WTC11 (cell line): ENCODE measurements around the gene CLEC3B. TPM values are rescaled to one million over a fixed set of nuclear protein-coding genes. Genes with fewer than 3 reads are reported as not detected.

ENCODE experiments used
- ATAC-seq: fragments of 200-7000 bp; cut with Tn5 transposase; 2 replicates; pipeline ENCODE4 v1.10.0; 2021; ENCODE audit warnings: mild to moderate bottlenecking, moderate library complexity
- CTCF ChIA-PET: fragments of 300-600 bp; sonication (Branson Sonifier 250); formaldehyde crosslinking; loops from one replicate; lab custom pipeline; 2021; ENCODE audit warnings: antibody characterized with exemption; lab: Charles Lee
- POLR2A ChIA-PET: fragments of 350-600 bp; sonication (Branson Sonifier 250); formaldehyde crosslinking; loops from one replicate; lab custom pipeline; 2021; ENCODE audit warnings: antibody characterized with exemption; lab: Charles Lee
- DNase-seq: peaks from one replicate; pipeline ENCODE4 v3.0.0; 2021; ENCODE audit warnings: low spot score
- H3K27ac Mint-ChIP-seq: 2 replicates; pipeline ENCODE4 v1.8.0; 2021; ENCODE audit warnings: mixed read lengths
- H3K27me3 Mint-ChIP-seq: 2 replicates; pipeline ENCODE4 v1.8.0; 2021; ENCODE audit warnings: low read depth, mild to moderate bottlenecking, moderate library complexity, mixed read lengths
- H3K36me3 Mint-ChIP-seq: 2 replicates; pipeline ENCODE4 v1.8.0; 2021; ENCODE audit warnings: mixed read lengths
- H3K4me1 Mint-ChIP-seq: 2 replicates; pipeline ENCODE4 v1.8.0; 2022; ENCODE audit warnings: mixed read lengths
- H3K4me3 Mint-ChIP-seq: 2 replicates; pipeline ENCODE4 v1.8.0; 2021; ENCODE audit warnings: mild to moderate bottlenecking, moderate library complexity, mixed read lengths
- H3K9me3 Mint-ChIP-seq: 2 replicates; pipeline ENCODE4 v1.8.0; 2021; ENCODE audit warnings: mixed read lengths
- CBFB ChIP-seq: sonication (generic); formaldehyde crosslinking; IDR thresholded peaks from 2 replicates; pipeline ENCODE4 v1.8.1; 2022; ENCODE audit warnings: mild to moderate bottlenecking, low read depth, missing genetic modification reagents
- EMX1 ChIP-seq: fragments of 250-450 bp; sonication (Bioruptor Pico); IDR thresholded peaks from 2 replicates; pipeline ENCODE4 v1.8.0; 2021; ENCODE audit warnings: mild to moderate bottlenecking
- FOXK1 ChIP-seq: sonication (generic); formaldehyde crosslinking; IDR thresholded peaks from 2 replicates; pipeline ENCODE4 v1.8.0; 2022; ENCODE audit warnings: mild to moderate bottlenecking, moderate library complexity, missing genetic modification reagents
- JUN ChIP-seq: sonication (generic); formaldehyde crosslinking; IDR thresholded peaks from 2 replicates; pipeline ENCODE4 v1.8.0; 2023; ENCODE audit warnings: mild to moderate bottlenecking, missing genetic modification reagents
- MXD4 ChIP-seq: fragments of 250-450 bp; sonication (Bioruptor Pico); IDR thresholded peaks from 2 replicates; pipeline ENCODE4 v1.8.0; 2021; ENCODE audit warnings: mild to moderate bottlenecking, moderate library complexity, borderline replicate concordance
- NR3C1 ChIP-seq: sonication (generic); formaldehyde crosslinking; conservative IDR thresholded peaks from 2 replicates; pipeline ENCODE4 v1.8.1; 2023; ENCODE audit warnings: low read depth, mild to moderate bottlenecking, missing genetic modification reagents
- RORB ChIP-seq: fragments of 250-450 bp; sonication (Bioruptor Pico); IDR thresholded peaks from 2 replicates; pipeline ENCODE4 v1.9.0; 2021; ENCODE audit warnings: mild to moderate bottlenecking
- SMAD4 ChIP-seq: sonication (generic); formaldehyde crosslinking; IDR thresholded peaks from 2 replicates; pipeline ENCODE4 v1.8.0; 2022; ENCODE audit warnings: mild to moderate bottlenecking, missing genetic modification reagents
- TEAD1 ChIP-seq: sonication (generic); formaldehyde crosslinking; IDR thresholded peaks from 2 replicates; pipeline ENCODE4 v1.8.0; 2022; ENCODE audit warnings: mild to moderate bottlenecking, missing genetic modification reagents
- total RNA-seq: library from RNA; stranded (reverse); gene quantifications from 3 replicates; pipeline ENCODE4 v1.2.3, GENCODE V29; 2021
- TF ChIP-seq, protein P1 (sequence below): fragments of 200-600 bp; IDR thresholded peaks from 2 replicates; pipeline ENCODE4 v1.8.0; 2022; ENCODE audit warnings: antibody characterized with exemption
- TF ChIP-seq, protein P2 (sequence below): sonication (generic); formaldehyde crosslinking; IDR thresholded peaks from 2 replicates; pipeline ENCODE4 v1.8.1; 2022; ENCODE audit warnings: low read depth, mild to moderate bottlenecking, moderate library complexity, missing genetic modification reagents, borderline replicate concordance
- TF ChIP-seq, protein P3 (sequence below): sonication (generic); formaldehyde crosslinking; IDR thresholded peaks from 2 replicates; pipeline ENCODE4 v1.8.1; 2022; ENCODE audit warnings: mild to moderate bottlenecking, missing genetic modification reagents, moderate library complexity, borderline replicate concordance
- TF ChIP-seq, protein P4 (sequence below): sonication (generic); formaldehyde crosslinking; IDR thresholded peaks from 2 replicates; pipeline ENCODE4 v1.8.1; 2022; ENCODE audit warnings: missing genetic modification reagents, borderline replicate concordance
- TF ChIP-seq, protein P5 (sequence below): sonication (generic); formaldehyde crosslinking; IDR thresholded peaks from 2 replicates; pipeline ENCODE4 v1.8.0; 2022; ENCODE audit warnings: mild to moderate bottlenecking, missing genetic modification reagents
- TF ChIP-seq, protein P6 (sequence below): sonication (generic); formaldehyde crosslinking; IDR thresholded peaks from 2 replicates; pipeline ENCODE4 v1.8.1; 2023; ENCODE audit warnings: mild to moderate bottlenecking, missing genetic modification reagents
- TF ChIP-seq, protein P7 (sequence below): sonication (generic); formaldehyde crosslinking; IDR thresholded peaks from 2 replicates; pipeline ENCODE4 v1.8.1; 2023; ENCODE audit warnings: mild to moderate bottlenecking, moderate library complexity, missing genetic modification reagents
- TF ChIP-seq, protein P8 (sequence below): fragments of 250-450 bp; sonication (Bioruptor Pico); IDR thresholded peaks from 2 replicates; pipeline ENCODE4 v2.1.2; 2022; ENCODE audit warnings: mild to moderate bottlenecking, moderate library complexity

The CLEC3B gene
- total RNA-seq, 1 experiment from 2014 or later = 0.81 TPM

DNA sequence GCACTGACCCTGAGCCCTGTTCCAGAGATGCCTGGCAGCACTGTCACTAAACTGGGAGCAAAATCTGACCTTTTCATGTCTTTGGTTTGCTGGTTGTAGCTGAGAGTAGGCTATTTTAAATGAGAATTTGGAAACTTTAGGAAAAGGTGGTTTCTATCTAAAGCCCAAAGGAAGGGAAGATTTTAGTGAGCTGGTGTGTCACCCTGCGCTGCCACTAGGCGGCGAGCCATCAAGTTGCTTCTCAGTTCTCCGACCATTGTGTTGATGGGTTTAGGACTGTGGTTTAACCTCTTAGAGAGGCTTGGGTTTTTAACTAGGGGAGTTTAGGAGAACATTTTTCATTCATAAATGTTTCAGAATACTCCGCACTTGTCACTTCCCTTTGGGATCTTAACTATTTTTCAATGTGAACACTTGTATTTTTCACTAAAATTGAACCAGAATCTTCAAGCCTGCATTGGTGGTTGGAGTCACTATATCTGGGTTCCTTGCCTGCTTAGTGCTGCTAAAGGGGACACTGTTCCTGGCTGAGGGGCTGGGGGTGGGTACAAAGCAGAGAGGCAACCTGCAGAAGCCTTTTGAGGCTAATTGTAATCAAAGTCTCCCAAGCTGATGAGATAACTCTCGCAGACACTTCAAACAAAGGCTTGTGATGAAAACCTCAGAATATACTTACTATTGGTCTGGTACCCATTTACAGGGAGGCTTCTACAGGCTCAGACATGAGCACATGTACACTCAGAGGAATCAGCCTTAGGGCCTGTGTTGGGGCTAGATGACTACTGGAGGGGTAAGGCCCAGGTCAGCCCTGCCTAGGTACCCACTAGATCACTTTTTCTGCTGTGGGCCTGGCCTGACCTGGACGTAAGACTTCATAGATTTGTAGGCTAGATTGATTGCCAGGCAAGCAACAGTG, 33.3 kb upstream of the CLEC3B start:
- ChIA-PET CTCF (interaction anchor here (0.8 to 1.9 kb wide), 16 partner anchors 9 to 97 kb away, joined by 3 to 26 read pairs (median 4); partner anchors contain the start of genes EXOSC7 and ZDHHC3), POLR2A (no interaction called here)
- H3K27ac Mint-ChIP-seq = peak overlapping the region; percentile 79
- ATAC-seq (peak; percentile 72), DNase-seq (peak; percentile 59)
- TF ChIP-seq, protein P1, sequence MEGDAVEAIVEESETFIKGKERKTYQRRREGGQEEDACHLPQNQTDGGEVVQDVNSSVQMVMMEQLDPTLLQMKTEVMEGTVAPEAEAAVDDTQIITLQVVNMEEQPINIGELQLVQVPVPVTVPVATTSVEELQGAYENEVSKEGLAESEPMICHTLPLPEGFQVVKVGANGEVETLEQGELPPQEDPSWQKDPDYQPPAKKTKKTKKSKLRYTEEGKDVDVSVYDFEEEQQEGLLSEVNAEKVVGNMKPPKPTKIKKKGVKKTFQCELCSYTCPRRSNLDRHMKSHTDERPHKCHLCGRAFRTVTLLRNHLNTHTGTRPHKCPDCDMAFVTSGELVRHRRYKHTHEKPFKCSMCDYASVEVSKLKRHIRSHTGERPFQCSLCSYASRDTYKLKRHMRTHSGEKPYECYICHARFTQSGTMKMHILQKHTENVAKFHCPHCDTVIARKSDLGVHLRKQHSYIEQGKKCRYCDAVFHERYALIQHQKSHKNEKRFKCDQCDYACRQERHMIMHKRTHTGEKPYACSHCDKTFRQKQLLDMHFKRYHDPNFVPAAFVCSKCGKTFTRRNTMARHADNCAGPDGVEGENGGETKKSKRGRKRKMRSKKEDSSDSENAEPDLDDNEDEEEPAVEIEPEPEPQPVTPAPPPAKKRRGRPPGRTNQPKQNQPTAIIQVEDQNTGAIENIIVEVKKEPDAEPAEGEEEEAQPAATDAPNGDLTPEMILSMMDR = peak; percentile 93
- TF ChIP-seq, protein P2, sequence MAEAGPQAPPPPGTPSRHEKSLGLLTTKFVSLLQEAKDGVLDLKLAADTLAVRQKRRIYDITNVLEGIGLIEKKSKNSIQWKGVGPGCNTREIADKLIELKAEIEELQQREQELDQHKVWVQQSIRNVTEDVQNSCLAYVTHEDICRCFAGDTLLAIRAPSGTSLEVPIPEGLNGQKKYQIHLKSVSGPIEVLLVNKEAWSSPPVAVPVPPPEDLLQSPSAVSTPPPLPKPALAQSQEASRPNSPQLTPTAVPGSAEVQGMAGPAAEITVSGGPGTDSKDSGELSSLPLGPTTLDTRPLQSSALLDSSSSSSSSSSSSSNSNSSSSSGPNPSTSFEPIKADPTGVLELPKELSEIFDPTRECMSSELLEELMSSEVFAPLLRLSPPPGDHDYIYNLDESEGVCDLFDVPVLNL (CRISPR knock-in tag) = no peak
- H3K9me3 Mint-ChIP-seq = no peaks in the 10 kb centered on the region
- H3K4me3 Mint-ChIP-seq = peak overlapping the region; percentile 34
- H3K27me3 Mint-ChIP-seq = no peaks in the 10 kb centered on the region
- peaks cover 50% of the 10 kb centered on the region for H3K36me3 Mint-ChIP-seq
- peaks cover 39% of the 10 kb centered on the region for H3K4me1 Mint-ChIP-seq

DNA sequence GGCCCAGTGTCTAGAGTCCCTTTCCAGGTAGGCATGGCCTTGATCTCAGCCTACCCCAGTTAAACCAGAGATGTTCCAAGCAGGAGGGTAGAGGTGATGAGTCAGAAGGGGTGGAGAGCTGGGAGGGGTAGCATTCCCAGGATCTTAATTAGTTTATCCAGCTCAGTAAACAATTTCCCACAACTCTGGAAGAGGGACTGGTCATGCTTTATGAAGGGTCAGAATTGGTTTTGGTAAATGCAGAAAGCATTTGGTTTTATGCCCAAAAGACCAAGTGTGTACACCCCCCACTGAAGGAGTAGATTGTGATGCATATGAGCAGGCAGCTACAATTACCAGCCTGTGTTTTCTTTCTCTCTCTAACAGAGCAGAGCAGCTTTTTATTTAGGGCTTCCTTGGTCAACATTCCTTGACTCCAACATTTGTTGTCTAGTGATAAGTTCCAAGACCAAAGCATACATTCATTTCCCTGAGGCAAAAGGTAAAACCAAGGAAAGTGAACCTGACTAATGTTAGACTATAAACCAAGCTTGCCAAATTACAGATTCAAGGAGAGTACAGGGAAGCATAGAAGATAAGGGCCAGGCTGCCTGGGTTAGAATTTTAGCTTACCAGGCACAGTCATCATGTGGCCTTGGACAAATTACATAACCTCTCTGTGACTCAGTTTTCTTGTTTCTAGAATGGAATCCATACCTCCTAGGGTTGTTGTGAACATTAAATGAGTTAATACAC, 32.5 kb upstream of the CLEC3B start:
- DNase-seq = no peak
- ChIA-PET CTCF (interaction anchor here (0.6 to 1.5 kb wide), 8 partner anchors 10 to 62 kb away, joined by 3 to 5 read pairs (median 4); no protein-coding TSS in a partner anchor), POLR2A (no interaction called here)
- Mint-ChIP-seq H3K9me3 (no peaks in the 10 kb centered on the region), H3K4me3 (peak overlapping the region; percentile 34), H3K27me3 (no peaks in the 10 kb centered on the region), H3K36me3 (peaks cover 57% of the 10 kb centered on the region), H3K27ac (peak overlapping the region; percentile 79), H3K4me1 (peaks cover 31% of the 10 kb centered on the region)
- TF ChIP-seq MXD4 (CRISPR knock-in tag) (no peak), FOXK1 (no peak), NR3C1 (CRISPR knock-in tag) (no peak), RORB (CRISPR knock-in tag) (no peak)
- ATAC-seq = peak; percentile 56

DNA sequence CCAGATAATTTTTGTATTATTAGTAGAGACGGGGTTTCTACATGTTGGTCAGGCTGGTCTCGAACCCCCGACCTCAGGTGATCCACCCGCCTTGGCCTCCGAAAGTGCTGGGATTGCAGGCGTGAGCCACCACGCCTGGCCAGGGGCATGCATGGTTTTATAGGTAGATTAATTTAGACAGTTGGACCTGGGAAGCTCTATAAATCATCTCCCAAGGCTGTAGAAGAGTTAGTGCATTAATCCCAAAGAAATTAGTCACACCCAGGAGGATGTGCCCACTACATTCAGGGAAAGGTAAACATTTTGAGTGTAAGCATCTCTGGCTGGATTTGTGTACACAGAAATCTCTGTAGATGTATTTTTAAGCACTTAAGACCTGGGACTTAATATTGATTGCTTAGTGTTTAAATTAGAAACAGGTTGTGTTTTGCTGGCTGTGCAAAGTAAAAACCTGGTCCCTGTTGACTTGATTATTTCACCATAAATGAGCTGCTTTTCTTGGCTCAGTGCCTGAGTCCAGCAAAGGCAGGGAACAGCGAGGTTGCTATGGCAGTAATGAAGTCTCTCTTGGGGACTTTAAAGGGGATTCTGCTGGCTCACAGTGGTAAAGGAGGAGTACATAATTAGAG, 30.8 kb upstream of the CLEC3B start:
- DNase-seq (no peak), ATAC-seq (no peak)
- Mint-ChIP-seq H3K27ac (peak overlapping the region; percentile 82), H3K4me3 (no peak overlapping the region), H3K4me1 (peaks cover 24% of the 10 kb centered on the region), H3K9me3 (no peaks in the 10 kb centered on the region), H3K36me3 (peaks cover 64% of the 10 kb centered on the region), H3K27me3 (no peaks in the 10 kb centered on the region)
- CTCF ChIA-PET = no interaction called here
- POLR2A ChIA-PET = no interaction called here
- TF ChIP-seq, protein P3, sequence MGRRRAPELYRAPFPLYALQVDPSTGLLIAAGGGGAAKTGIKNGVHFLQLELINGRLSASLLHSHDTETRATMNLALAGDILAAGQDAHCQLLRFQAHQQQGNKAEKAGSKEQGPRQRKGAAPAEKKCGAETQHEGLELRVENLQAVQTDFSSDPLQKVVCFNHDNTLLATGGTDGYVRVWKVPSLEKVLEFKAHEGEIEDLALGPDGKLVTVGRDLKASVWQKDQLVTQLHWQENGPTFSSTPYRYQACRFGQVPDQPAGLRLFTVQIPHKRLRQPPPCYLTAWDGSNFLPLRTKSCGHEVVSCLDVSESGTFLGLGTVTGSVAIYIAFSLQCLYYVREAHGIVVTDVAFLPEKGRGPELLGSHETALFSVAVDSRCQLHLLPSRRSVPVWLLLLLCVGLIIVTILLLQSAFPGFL (CRISPR knock-in tag) = no peak
- TF ChIP-seq, protein P4, sequence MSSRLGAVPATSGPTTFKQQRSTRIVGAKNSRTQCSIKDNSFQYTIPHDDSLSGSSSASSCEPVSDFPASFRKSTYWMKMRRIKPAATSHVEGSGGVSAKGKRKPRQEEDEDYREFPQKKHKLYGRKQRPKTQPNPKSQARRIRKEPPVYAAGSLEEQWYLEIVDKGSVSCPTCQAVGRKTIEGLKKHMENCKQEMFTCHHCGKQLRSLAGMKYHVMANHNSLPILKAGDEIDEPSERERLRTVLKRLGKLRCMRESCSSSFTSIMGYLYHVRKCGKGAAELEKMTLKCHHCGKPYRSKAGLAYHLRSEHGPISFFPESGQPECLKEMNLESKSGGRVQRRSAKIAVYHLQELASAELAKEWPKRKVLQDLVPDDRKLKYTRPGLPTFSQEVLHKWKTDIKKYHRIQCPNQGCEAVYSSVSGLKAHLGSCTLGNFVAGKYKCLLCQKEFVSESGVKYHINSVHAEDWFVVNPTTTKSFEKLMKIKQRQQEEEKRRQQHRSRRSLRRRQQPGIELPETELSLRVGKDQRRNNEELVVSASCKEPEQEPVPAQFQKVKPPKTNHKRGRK (CRISPR knock-in tag) = no peak
- TF ChIP-seq, protein P5, sequence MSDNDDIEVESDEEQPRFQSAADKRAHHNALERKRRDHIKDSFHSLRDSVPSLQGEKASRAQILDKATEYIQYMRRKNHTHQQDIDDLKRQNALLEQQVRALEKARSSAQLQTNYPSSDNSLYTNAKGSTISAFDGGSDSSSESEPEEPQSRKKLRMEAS = no peak
- TF ChIP-seq EMX1 (CRISPR knock-in tag) (no peak), SMAD4 (CRISPR knock-in tag) (no peak), FOXK1 (no peak), TEAD1 (no peak), JUN (CRISPR knock-in tag) (no peak), CBFB (CRISPR knock-in tag) (no peak)
- TF ChIP-seq, protein P6, sequence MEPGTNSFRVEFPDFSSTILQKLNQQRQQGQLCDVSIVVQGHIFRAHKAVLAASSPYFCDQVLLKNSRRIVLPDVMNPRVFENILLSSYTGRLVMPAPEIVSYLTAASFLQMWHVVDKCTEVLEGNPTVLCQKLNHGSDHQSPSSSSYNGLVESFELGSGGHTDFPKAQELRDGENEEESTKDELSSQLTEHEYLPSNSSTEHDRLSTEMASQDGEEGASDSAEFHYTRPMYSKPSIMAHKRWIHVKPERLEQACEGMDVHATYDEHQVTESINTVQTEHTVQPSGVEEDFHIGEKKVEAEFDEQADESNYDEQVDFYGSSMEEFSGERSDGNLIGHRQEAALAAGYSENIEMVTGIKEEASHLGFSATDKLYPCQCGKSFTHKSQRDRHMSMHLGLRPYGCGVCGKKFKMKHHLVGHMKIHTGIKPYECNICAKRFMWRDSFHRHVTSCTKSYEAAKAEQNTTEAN (CRISPR knock-in tag) = no peak
- TF ChIP-seq, protein P7, sequence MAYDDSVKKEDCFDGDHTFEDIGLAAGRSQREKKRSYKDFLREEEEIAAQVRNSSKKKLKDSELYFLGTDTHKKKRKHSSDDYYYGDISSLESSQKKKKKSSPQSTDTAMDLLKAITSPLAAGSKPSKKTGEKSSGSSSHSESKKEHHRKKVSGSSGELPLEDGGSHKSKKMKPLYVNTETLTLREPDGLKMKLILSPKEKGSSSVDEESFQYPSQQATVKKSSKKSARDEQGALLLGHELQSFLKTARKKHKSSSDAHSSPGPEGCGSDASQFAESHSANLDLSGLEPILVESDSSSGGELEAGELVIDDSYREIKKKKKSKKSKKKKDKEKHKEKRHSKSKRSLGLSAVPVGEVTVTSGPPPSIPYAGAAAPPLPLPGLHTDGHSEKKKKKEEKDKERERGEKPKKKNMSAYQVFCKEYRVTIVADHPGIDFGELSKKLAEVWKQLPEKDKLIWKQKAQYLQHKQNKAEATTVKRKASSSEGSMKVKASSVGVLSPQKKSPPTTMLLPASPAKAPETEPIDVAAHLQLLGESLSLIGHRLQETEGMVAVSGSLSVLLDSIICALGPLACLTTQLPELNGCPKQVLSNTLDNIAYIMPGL = no peak
- TF ChIP-seq, protein P8, sequence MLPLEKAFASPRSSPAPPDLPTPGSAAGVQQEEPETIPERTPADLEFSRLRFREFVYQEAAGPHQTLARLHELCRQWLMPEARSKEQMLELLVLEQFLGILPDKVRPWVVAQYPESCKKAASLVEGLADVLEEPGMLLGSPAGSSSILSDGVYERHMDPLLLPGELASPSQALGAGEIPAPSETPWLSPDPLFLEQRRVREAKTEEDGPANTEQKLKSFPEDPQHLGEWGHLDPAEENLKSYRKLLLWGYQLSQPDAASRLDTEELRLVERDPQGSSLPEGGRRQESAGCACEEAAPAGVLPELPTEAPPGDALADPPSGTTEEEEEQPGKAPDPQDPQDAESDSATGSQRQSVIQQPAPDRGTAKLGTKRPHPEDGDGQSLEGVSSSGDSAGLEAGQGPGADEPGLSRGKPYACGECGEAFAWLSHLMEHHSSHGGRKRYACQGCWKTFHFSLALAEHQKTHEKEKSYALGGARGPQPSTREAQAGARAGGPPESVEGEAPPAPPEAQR = no peak
